ENCODE results near the gene INPP5B. TPM values are rescaled to one million over a fixed set of nuclear protein-coding genes. Genes with fewer than 3 reads are reported as not detected.
"Not testable (repeated sequence)": the region's sequence is repeated elsewhere in the genome, so short reads cannot be mapped to it uniquely, and the experiment has no call there.

Gene INPP5B
- total RNA-seq, 1 donor from 2014 or later, result 17.9 TPM

DNA sequence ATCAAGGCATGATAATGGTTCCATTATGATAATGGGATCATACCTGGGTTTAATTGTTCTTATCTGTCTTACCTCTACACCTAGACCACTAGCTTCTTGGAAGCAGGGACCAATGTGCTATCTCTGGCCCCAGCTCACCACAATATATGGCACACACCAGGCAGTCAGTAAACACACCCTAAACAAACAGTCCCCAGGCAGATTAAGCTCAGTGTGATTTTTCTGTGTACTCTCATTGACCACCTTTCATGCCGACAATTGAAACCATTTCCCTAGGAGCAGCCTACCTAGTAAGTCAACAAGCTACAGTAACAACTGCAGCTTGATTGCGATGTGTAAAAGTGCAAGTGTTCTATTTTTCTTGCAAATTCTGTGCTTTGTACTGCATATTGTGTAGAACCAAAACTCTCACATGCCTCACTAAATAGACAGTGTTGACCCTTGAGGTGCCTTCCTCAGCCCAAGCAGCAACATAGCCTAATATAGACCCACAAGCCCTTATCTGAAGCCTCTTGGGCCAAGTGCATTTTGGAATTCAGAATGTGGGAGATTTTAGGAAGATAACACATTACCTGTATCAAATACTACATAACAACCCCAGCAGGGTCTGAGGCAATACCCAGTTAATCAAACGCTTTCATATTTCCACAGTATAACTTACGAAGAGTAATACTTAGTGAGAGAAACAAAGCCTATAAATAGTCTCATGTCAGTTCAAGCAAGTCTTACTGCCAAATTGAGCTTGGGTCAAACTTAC lies 32.0 kb downstream of the INPP5B start:
- DNase-seq (ENCODE audit: low read depth, low spot score), result no peak

DNA sequence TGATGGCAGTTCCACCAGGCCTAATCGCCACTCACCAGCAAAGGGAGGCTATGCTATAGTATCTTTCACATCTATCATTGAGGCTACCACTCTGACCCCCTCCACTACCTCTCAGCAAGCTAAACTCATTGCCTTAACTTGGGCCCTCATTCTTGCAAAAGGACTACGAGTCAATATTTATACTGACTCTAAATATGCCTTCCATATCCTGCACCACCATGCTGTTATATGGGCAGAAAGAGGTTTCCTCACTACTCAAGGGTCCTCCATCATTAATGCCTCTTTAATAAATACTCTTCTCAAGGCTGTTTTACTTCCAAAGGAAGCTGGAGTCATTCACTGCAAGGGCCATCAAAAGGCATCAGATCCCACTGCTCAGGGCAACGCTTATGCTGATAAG lies 35.4 kb downstream of the INPP5B start:
- not testable (repeated sequence) for DNase-seq (ENCODE audit: low read depth, low spot score)

DNA sequence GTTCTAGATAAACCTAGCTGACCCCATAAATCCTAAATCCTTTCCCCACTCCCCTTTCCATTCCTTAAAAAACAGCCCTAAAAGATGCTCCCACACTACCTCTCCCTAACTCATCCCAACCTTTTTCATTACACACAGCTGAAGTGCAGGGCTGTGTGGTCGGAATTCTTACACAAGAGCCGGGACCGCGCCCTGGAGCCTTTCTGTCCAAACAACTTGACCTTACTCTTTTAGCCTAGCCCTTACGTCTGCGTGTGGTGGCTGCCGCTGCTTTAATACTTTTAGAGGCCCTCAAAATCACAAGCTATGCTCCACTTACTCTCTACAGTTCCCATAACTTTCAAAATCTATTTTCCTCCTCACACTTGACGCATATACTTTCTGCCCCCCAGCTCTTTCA lies 36.0 kb downstream of the INPP5B start:
- not testable (repeated sequence) for DNase-seq (ENCODE audit: low read depth, low spot score)

DNA sequence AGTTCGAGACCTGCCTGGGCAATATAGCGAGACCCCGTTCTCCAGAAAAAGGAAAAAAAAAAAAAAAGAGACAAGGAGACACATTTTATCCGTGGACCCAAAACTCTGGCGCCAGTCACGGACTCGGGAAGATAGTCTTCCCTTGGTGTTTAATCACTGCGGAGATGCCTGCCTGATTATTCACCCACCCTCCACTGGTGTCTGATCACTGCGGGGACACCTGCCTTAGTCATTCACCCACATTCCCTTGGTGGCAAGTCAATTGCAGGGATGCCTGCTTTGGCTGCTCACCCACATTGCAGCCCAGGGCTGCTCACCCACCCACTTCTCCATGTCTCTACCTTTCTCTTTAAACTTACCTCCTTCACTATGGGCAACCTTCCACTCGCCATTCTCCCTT lies 38.3 kb downstream of the INPP5B start:
- DNase-seq (ENCODE audit: low read depth, low spot score), result not testable (repeated sequence)

DNA sequence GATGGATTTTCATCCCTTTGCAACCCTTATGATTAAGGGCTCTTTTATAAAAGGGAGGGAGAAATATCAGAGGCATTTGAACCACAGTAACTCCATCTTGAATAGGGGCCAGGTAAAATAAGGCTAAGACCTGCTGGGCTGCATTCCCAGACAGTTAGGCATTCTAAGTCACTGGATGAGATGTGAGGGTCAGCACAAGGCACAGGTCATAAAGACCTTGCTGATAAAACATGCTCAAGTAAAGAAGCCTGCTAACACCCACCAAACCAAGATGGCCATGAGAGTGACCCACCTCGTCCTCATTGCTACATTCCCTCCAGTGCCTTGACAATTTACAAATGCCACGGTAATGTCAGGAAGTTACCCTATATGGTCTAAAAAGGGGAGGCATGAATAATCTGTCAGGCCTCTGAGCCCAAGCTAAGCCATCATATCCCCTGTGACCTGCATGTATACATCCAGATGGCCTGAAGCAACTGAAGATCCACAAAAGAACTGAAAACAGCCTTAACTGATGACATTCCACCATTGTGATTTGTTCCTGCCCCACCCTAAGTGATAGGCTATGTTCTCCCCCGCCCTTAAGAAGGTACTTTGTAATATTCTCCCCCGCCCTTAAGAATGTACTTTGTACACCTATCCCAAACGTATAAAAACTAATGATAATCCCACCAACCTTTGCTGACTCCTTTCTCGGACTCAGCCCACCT lies 39.3 kb downstream of the INPP5B start:
- DNase-seq (ENCODE audit: low read depth, low spot score), result not testable (repeated sequence)

DNA sequence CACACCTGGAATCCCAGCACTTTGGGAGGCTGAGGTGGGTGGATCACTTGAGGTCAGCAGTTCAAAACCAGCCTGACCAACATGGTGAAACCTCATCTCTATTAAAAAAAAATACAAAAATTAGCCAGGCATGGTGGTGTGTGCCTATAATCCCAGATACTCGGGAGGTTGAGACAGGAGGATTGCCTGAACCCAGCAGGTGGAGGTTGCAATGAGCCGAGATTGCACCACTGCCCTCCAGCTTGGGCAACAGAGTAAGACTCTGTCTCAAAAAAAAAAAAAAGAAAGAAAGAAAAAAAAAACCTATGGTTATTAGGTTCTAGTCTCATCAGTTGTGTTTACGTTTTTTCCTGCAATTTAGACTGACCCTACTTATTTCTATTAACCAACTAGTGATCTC lies 40.3 kb downstream of the INPP5B start:
- not testable (repeated sequence) for DNase-seq (ENCODE audit: low read depth, low spot score)

DNA sequence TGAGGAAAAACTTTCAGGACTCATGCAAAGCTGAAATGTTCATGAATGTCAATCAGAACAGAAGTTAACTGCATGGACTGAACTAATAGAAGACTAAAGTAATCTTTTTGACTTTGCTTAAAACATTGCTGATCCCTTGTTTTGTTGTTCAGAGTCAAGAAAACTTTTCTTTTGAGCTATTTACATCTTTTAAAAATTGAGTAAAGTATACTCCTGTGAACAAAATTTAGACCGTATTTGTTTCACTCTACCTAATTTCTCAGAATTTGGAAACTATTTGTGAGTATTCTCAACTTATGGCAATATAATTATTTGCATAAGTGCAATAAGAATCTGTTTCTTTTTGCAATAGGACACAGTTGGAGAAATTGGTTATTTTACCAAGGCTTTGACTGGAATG lies 41.1 kb downstream of the INPP5B start:
- no peak for DNase-seq (ENCODE audit: low read depth, low spot score)

DNA sequence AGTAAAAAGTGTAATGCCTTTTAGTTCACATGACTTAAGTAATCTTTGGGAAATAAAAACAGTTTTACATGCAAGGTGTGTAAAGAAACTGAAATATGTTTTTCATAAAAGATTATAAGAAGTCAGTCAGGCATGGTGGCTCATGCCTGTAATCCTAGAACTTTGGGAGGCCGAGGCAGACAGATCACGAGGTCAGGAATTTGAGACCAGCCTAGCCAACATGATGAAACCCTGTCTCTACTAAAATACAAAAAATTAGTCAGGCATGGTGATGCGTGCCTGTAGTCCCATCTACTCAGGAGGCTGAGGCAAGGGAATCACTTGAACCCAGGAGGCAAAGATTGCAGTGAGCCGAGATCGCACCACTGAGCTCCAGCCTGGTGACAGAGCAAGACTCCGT lies 42.9 kb downstream of the INPP5B start:
- DNase-seq (ENCODE audit: low read depth, low spot score), result not testable (repeated sequence)

DNA sequence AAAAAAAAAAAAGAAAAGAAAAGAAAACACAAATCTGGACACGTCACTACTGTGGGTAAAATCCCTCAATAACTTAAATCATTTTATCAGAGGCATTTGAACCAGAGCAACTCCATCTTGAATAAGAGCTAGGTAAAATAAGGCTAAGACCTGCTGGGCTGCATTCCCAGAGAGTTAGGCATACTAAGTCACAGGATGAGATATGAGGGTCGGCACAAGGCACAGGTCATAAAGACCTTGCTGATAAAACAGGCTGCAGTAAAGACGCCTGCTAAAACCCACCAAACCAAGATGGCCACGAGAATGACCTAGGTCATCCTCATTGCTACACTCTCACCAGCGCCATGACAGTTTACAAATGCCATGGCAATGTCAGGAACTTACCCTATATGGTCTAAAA lies 43.9 kb downstream of the INPP5B start:
- DNase-seq (ENCODE audit: low read depth, low spot score), result no peak

DNA sequence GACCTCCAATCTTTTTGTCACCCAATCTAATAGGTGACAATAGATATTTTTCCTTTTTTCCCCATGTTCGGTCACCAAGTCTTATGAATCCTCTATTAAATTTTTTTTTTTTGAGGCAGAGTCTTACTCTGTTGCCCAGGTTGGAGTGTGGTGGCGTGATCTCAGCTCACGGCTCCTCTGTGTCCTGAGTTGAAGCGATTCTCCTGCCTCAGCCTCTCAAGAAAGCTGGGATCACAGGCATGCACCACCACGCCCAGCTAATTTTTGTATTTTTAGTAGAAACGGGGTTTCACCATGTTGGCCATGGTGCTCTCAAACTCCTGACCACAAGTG lies 45.0 kb downstream of the INPP5B start:
- no peak for DNase-seq (ENCODE audit: low read depth, low spot score)

DNA sequence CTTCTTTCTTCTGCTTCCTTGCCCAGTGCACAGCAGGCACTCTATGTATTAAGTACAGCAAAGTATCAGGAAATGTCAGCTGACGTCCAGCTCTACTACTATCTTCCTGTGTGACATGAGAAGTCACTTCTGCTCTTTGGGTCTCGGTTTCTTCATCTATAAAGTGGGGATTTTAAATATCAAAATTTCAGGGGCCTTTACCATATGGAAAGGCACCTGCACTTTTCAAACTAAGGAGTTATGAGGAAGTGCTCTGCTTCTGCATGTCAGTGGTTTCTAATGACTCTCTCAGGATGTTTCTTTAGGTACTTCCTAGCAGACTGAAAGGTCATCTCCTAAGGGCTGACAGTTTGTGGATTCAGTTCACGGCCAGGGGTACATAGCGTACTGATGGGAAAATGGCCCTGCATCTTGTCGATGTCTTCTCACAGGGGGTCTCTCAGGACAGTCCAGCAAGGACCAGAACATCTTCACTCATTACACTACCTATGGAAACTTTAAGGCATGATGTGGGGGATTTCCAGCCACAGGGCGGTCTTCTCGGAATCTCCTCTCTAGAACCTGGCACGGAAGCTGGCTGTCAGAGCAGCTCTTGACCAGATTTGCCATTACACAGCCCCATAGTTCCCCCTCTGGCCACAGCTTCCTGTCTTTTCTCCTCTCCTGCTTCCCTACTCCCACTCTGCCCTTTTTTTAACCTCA lies 45.5 kb downstream of the INPP5B start:
- no peak for DNase-seq (ENCODE audit: low read depth, low spot score)

DNA sequence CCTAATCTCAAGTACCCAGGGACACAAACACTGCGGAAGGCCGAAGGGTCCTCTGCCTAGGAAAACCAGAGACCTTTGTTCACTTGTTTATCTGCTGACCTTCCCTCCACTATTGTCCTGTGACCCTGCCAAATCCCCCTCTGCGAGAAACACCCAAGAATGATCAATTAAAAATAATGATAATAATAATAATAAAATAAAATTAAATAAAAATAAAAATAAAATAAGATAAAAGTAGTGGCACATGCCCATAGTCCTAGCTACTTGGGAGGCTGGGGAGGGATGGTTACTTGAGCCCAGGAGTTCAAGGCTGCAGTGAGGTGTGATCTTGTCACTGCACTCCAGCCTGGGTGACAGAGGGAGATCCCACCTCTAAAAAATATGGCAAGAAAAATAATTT lies 49.3 kb downstream of the INPP5B start:
- DNase-seq (ENCODE audit: low read depth, low spot score), result not testable (repeated sequence)

DNA sequence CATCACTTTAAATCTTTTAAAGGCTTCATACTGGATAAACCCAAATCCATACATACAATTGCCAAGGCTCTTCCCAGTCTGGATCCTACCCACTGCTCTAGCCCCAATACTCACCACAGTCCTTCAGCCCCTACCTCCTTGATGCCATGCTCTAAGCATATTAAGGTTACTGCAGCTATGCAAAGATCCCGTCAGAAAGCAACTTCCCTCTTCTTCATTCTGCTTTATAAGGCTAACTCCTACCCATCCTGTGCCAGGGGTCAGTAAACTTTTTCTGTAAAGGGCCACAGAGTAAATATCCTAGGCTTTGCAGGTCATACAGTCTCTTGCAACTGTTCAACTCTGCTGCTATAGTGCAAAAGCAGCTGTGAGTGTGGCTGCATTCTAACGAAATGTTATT lies 53.2 kb downstream of the INPP5B start:
- DNase-seq (ENCODE audit: low read depth, low spot score), result no peak

DNA sequence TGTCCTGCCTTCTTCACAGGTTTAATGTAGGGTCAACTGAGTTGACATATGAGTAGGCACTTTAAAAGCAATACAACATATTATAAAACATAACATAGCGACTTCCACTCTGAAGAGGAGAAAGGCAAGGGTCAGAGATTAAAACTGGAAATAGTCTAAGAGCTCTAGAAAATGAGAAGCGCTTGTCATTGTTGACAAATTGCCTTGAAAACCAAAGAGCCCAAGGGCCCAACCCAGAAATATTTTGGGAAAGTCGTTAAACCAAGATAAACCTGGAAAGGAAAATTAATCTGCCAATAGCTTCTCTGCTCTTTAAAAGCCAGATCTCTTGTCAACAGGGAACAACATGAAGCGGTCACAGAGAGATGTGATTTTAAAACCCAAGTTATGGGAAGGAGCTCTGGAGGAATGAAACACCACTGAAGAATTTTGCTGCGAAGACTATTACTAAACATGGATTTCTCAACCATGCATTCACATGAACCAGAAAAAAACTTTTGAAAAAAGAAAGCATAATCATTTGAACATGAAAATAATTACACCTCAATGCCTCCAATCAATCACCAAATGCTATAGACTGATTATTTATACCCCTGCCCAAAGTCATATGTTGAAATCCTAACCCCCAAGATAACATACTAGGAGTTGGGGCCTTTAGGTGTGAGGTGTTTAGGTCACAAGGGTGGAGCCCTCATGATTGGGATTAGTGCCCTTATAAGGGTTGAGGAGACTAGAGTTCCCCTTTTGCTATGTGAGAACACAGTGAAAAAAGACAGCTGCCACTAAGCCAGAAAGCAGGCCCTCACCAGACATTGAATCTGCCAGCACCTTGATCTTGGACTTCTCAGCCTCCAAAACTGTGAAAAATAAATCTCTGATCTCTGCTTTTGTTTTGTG lies 54.5 kb downstream of the INPP5B start:
- DNase-seq (ENCODE audit: low read depth, low spot score), result no peak

DNA sequence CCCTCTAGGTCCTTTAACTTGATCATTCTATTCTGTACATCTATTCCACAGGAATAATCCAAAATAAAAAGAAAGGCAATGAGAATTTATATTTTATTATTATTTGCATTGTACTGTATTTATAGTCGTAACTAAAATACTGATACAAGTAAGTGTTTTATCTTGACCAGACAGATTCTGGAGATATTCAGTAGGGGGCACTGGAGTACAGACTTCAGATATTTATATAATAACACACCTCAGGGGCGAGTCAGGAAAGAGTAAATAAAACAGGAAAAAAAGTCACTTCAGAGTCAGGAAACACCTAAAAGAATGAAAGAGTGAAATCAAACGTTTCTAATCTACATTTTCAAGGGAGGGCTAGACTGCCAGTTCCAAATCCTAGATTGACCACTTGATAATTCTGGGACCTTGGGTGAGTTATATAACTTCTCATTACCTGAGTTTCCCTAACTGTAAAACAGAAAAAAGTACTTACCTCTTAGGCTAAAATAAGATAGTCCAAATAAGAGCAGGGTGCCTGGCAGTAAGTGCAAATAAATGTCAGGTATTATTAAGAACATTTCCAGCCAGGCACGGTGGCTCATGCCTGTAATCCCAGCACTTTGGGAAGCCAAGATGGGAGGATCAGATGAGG lies 56.4 kb downstream of the INPP5B start:
- DNase-seq (ENCODE audit: low read depth, low spot score), result peak; percentile 11

DNA sequence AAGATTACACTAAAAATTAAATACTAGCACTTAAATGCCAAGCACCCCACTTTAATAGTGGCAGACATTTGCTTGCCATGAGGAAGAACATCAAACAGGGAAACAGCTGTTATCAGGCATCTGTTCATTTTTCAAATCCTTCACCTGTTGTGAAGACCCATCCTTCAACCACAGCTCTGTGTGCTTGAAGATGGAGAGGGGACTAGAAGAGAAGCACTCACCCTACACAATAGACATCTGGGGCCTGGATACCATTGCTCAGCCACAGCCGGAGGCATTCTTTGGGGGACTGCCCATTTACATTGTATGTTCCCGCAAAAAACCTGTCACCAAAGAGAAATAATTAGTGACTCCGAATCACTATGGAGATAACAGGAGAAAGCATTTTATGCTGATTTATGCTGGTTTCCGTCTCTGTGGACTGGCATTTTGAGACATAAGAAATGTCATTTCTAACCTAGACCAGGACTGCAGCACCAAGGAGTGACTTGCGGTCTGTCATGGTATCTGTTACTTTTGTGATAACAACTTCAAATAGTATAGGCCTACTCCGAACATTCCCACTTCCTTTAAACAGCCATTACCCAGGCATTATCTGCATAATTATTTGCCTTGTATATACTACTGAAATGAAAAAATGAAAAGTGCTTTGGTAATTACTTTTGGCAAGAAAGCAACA lies 58.7 kb downstream of the INPP5B start:
- no peak for DNase-seq (ENCODE audit: low read depth, low spot score)

DNA sequence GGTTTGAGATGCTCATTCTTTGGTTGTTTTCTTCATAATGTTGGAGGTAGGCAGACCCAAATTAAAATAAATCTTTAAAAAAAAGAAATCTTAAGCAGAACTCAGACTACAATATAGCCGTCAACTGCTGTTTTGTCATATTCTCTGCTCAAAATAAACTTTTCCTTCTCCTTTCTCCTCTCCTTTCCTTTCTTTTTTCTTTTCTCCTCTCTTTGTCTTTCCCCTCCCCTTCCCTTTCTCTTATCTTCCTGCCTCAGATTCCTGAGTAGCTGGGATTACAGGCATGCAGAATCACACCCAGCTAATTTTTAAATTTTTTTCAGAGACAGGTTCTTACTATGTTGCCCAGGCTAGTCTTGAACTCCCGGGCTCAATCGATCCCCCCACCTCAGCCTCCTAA lies 62.7 kb downstream of the INPP5B start:
- DNase-seq (ENCODE audit: low read depth, low spot score), result no peak

DNA sequence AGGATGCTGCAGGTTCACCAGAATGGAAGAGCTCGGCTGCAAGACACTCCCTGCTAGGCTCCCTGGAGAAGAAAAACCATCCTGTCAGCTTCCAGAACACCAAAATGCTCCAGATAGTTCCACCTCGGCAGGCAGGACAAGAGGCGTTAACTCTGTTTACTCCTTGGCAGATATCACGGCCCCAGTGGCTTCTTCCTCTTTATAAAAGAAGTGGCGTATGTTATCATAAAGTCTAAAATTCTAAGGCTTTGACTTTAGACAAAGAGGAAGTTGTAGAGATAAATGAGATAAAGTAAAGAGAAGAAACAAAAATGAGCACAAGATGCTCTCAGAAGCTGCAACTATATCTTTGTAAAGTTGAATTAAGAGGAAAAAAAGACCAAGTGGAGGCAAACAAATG lies 63.2 kb downstream of the INPP5B start:
- no peak for DNase-seq (ENCODE audit: low read depth, low spot score)

DNA sequence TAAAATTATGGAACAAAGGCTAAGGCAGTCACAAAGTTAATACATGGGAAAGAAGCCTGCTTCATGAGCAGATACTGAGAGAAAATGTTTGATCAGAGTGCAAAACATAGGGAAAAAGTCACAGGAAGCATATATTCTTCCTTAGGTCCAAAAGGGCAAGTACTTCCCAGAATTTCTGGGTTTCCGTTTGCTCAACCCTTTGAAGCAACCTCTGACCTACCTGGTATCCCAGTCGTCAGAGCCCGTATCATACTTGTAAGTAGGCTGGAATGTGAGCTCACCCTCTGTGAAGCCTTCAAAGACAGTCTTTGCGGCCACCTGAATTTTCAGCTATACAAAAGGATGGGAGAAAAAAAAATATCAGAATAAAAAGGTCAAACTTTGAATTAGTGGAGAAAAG lies 67.0 kb downstream of the INPP5B start:
- no peak for DNase-seq (ENCODE audit: low read depth, low spot score)

DNA sequence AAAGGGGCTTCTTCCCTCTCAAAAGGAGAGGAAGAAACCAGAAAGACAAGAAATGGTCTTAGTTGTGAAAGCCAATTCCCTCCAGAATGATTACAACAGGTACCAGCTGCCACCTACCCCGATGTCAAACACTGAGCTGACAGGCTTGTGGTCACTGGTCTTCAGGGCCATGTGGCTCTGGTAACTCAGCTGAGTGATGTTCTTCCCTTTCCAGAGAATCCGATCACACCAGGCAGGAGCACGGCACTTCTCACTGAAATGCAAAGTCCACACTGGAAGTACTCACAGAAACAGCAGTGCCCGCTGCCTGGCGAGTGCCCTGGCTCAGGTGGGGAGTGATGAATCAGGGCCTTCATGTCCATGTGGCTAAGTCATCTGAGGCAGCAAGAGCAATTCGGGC lies 68.8 kb downstream of the INPP5B start:
- no peak for DNase-seq (ENCODE audit: low read depth, low spot score)

DNA sequence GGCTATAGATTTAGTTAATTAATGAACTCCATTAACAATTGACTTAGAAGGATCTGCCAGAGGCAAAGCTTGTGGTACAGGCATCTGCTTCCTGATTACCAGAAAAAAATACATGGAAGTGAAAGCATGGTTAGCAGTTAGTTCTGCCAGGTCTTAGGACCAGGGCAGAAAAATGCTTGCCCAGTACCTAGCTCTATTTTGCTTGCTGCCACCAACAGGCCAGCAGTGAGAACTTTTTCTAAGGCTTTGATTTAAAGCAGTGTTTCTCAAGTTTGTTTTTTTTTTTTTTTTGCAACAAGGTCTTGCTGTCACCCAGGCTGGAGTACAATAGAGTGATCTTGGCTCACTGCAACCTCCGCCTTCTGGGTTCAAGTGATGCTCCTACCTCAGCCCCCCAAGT lies 71.0 kb downstream of the INPP5B start:
- no peak for DNase-seq (ENCODE audit: low read depth, low spot score)
